Spleen (tissue), 7 donors: Measurements from ENCODE around the gene ACOT13.

Experiments
- CTCF ChIP-seq, 11 experiments: fragments of 200-600 bp in 7 of 11; fragments of 450-650 bp in 4 of 11; sonication (generic) in 4 of 11; IDR thresholded peaks in 8 of 11; conservative IDR thresholded peaks in 3 of 11; 1 replicate in 7 of 11; 2 replicates in 4 of 11; pipeline versions ENCODE4 v1.4.0 to v1.8.0; 2016 to 2021; ENCODE audit warnings: antibody characterized with exemption in 11 of 11, inconsistent platforms in 4 of 11, mild to moderate bottlenecking in 1 of 11
- POLR2AphosphoS5 ChIP-seq, 3 donors: sonication (generic); formaldehyde crosslinking; IDR thresholded peaks; one replicate each; pipeline ENCODE4 v1.5.1; 2017; ENCODE audit warnings: antibody characterized with exemption in 3 of 3
- donor health status: DM: no; HTN: no; CAD: no; lungs with moderate emphysema.
- donor health status: DM: no; HTN: no; CAD: no.
- donor health status: DM: no; HTN: no; CAD: no.

- TF ChIP-seq CTCF (IDR thresholded peaks at IDR 0.05 in 8 of 11, conservative IDR thresholded peaks at IDR 0.05 in 3 of 11): peak in 3 of 11 experiments; percentile 5 to 29 (median 26)
- TF ChIP-seq POLR2AphosphoS5 (IDR thresholded peaks at IDR 0.05): peak; percentile 99 to 100 (median 100)
Measured at GRCh38 chr6:24720604-24721460, 54.0 kb downstream of the ACOT13 start.
